Measurements from ENCODE around the gene GAREM2.

DNA sequence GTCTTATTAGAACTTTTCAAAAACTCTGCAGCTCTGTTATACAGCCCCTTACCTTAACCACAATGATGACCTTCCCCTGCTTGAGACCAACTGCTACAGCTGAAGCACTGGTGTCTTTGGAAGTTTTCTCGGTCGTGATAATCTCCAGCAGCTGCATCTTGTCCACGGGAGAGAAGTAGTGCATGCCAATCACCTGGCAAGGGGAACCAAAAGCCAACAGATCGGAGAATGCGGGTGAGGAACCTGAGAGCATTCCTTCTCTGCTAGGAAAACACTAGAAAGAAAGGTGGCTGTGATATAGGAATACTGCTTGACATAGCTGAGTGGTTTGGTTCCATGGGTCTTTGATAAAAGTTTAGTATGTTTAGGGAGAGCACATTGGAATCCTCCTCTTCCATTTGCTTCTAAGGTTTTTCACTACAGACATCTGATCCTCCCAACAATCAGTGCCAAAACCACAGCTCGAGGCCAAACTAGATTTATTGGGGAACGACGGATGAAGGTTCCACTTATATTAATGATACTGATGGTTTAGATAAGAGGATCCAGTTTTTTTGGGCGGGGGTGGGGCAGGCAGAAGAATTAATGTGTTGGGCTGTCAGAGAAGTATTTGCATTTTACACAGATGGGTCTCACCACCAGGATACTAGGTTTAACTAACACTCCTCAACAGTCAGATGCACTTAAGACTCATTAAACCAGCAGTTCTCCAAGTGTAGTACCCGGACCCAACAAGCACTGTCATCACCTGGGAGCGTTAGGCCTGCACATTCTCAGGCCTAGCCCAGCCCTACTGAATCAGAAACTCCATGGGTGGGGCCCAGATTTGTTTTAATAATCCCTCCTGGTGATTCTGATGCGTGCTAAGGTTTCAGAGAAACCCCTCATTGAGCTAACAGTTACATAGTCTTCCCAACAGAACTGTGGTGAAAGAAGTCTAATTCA is 22.4 kb downstream of the GAREM2 start:
- TF ChIP-seq, protein P1, sequence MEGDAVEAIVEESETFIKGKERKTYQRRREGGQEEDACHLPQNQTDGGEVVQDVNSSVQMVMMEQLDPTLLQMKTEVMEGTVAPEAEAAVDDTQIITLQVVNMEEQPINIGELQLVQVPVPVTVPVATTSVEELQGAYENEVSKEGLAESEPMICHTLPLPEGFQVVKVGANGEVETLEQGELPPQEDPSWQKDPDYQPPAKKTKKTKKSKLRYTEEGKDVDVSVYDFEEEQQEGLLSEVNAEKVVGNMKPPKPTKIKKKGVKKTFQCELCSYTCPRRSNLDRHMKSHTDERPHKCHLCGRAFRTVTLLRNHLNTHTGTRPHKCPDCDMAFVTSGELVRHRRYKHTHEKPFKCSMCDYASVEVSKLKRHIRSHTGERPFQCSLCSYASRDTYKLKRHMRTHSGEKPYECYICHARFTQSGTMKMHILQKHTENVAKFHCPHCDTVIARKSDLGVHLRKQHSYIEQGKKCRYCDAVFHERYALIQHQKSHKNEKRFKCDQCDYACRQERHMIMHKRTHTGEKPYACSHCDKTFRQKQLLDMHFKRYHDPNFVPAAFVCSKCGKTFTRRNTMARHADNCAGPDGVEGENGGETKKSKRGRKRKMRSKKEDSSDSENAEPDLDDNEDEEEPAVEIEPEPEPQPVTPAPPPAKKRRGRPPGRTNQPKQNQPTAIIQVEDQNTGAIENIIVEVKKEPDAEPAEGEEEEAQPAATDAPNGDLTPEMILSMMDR (conservative IDR thresholded peaks at IDR 0.05; ENCODE audit: low read depth, low read length): no peak
- no peak for TF ChIP-seq EZH2 (IDR thresholded peaks at IDR 0.05; ENCODE audit: borderline replicate concordance, low read depth, low read length, poor library complexity, severe bottlenecking)

Data from A673 (cell line).